ENCODE results near the gene ATP10A. TPM values are rescaled to one million over a fixed set of nuclear protein-coding genes. Genes with fewer than 3 reads are reported as not detected.

Gene ATP10A
- polyA plus RNA-seq, 1 donor from 2014 or later, result not detected

GRCh38 chr15:25863968-25864580 lies 947 bp upstream of the ATP10A start:
- Histone ChIP-seq H4K20me1 (ENCODE audit: insufficient read depth) (no peaks in the 10 kb centered on the region), H3K9ac (ENCODE audit: low read length) (no peak overlapping the region), H2AFZ (ENCODE audit: low read depth, low read length) (no peak overlapping the region), H3K27me3 (ENCODE audit: insufficient read depth, low read depth, low read length) (peaks cover 39% of the 10 kb centered on the region), H3K79me2 (replicated peaks; ENCODE audit: insufficient read depth, low read length) (no peaks in the 10 kb centered on the region), H3K9me3 (ENCODE audit: low read length) (no peaks in the 10 kb centered on the region), H3F3A (ENCODE audit: insufficient read depth, low read length, poor library complexity, severe bottlenecking) (no peaks in the 10 kb centered on the region), H3K4me3 (ENCODE audit: low read length) (no peak overlapping the region), H3K36me3 (ENCODE audit: insufficient read depth, low read length) (no peaks in the 10 kb centered on the region), H3K4me2 (ENCODE audit: low read length) (no peak overlapping the region), H3K27ac (ENCODE audit: low read length) (no peak overlapping the region), H3K9me2 (ENCODE audit: insufficient read depth, low read length) (no peaks in the 10 kb centered on the region)
- TF ChIP-seq, protein P1, sequence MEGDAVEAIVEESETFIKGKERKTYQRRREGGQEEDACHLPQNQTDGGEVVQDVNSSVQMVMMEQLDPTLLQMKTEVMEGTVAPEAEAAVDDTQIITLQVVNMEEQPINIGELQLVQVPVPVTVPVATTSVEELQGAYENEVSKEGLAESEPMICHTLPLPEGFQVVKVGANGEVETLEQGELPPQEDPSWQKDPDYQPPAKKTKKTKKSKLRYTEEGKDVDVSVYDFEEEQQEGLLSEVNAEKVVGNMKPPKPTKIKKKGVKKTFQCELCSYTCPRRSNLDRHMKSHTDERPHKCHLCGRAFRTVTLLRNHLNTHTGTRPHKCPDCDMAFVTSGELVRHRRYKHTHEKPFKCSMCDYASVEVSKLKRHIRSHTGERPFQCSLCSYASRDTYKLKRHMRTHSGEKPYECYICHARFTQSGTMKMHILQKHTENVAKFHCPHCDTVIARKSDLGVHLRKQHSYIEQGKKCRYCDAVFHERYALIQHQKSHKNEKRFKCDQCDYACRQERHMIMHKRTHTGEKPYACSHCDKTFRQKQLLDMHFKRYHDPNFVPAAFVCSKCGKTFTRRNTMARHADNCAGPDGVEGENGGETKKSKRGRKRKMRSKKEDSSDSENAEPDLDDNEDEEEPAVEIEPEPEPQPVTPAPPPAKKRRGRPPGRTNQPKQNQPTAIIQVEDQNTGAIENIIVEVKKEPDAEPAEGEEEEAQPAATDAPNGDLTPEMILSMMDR (IDR thresholded peaks at IDR 0.05; ENCODE audit: poor library complexity, severe bottlenecking), result no peak
- no peak for TF ChIP-seq RAD21 (conservative IDR thresholded peaks at IDR 0.05)
- no peak for TF ChIP-seq SMC3 (conservative IDR thresholded peaks at IDR 0.05; ENCODE audit: poor library complexity)
- no peak for TF ChIP-seq TAF1 (IDR thresholded peaks at IDR 0.05; ENCODE audit: low read depth)
- no peak for TF ChIP-seq EP300 (conservative IDR thresholded peaks at IDR 0.05; ENCODE audit: poor library complexity, severe bottlenecking)
- no peak for TF ChIP-seq POLR2AphosphoS5 (IDR thresholded peaks at IDR 0.05)
- no peak for TF ChIP-seq MXI1 (conservative IDR thresholded peaks at IDR 0.05; ENCODE audit: poor library complexity, severe bottlenecking)
- TF ChIP-seq, protein P2, sequence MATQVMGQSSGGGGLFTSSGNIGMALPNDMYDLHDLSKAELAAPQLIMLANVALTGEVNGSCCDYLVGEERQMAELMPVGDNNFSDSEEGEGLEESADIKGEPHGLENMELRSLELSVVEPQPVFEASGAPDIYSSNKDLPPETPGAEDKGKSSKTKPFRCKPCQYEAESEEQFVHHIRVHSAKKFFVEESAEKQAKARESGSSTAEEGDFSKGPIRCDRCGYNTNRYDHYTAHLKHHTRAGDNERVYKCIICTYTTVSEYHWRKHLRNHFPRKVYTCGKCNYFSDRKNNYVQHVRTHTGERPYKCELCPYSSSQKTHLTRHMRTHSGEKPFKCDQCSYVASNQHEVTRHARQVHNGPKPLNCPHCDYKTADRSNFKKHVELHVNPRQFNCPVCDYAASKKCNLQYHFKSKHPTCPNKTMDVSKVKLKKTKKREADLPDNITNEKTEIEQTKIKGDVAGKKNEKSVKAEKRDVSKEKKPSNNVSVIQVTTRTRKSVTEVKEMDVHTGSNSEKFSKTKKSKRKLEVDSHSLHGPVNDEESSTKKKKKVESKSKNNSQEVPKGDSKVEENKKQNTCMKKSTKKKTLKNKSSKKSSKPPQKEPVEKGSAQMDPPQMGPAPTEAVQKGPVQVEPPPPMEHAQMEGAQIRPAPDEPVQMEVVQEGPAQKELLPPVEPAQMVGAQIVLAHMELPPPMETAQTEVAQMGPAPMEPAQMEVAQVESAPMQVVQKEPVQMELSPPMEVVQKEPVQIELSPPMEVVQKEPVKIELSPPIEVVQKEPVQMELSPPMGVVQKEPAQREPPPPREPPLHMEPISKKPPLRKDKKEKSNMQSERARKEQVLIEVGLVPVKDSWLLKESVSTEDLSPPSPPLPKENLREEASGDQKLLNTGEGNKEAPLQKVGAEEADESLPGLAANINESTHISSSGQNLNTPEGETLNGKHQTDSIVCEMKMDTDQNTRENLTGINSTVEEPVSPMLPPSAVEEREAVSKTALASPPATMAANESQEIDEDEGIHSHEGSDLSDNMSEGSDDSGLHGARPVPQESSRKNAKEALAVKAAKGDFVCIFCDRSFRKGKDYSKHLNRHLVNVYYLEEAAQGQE (IDR thresholded peaks at IDR 0.05; ENCODE audit: borderline replicate concordance), result no peak
- no peak for TF ChIP-seq EZH2 (IDR thresholded peaks at IDR 0.05; ENCODE audit: borderline replicate concordance, insufficient read depth, low read length, poor library complexity, severe bottlenecking)

DNA sequence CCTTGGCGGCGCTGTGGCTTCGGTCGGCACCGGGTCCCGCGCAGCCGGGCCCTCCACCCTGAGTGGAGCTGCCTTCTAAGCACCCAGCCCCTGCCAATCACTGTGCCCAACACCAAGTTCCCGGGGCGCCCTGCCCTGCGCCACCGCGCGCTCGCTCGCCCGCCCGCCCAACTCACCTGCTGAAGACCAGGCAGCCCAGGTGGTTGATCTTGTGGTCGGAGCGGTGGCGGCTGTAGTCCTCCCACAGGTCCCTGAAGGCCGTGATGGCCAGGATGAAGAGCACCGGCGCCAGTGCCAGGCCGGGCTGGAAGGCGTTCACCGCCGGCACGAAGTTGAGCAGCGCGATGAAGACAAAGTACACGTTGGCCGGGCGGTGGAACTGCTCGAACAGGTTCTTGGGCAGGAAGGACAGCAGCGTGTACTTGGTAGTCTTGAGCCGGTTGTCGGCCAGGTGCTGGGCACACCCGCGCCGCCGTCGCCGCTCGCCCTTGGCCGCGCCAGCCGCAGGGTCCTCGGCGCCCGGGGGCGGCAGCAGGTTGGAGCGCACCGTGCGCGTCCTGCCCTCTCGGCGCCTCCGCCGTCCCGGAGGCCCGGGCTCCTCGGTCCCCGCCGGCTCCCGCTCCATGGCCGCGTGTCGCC lies 536 bp downstream of the ATP10A start:
- Histone ChIP-seq H3K4me3 (ENCODE audit: low read length) (peak overlapping the region; percentile 66), H3K27me3 (ENCODE audit: insufficient read depth, low read depth, low read length) (peaks cover 39% of the 10 kb centered on the region), H3K4me2 (ENCODE audit: low read length) (peak overlapping the region; percentile 44), H3K36me3 (ENCODE audit: insufficient read depth, low read length) (no peaks in the 10 kb centered on the region), H3K79me2 (replicated peaks; ENCODE audit: insufficient read depth, low read length) (no peaks in the 10 kb centered on the region), H3K27ac (ENCODE audit: low read length) (no peak overlapping the region), H3K9me2 (ENCODE audit: insufficient read depth, low read length) (no peaks in the 10 kb centered on the region), H4K20me1 (ENCODE audit: insufficient read depth) (no peaks in the 10 kb centered on the region), H2AFZ (ENCODE audit: low read depth, low read length) (peak overlapping the region; percentile 21), H3F3A (ENCODE audit: insufficient read depth, low read length, poor library complexity, severe bottlenecking) (no peaks in the 10 kb centered on the region), H3K9me3 (ENCODE audit: low read length) (no peaks in the 10 kb centered on the region), H3K9ac (ENCODE audit: low read length) (peak overlapping the region; percentile 23)
- TF ChIP-seq EZH2 (IDR thresholded peaks at IDR 0.05; ENCODE audit: borderline replicate concordance, insufficient read depth, low read length, poor library complexity, severe bottlenecking) (peak; percentile 68), SMC3 (conservative IDR thresholded peaks at IDR 0.05; ENCODE audit: poor library complexity) (no peak)

All from neural cell (in vitro differentiated cells).